Stimulated activated CD4-positive, alpha-beta T cell treated with anti-CD3 and anti-CD28 coated beads, Interleukin-2, amount 100 ng/mL, for 48 hours (primary cell): ENCODE data around the gene GPR119.
"Not testable (repeated sequence)": the region's sequence is repeated elsewhere in the genome, so short reads cannot be mapped to it uniquely, and the experiment has no call there.

ENCODE experiments used
- DNase-seq, 2 donors: peaks; one replicate each; pipeline ENCODE4 v3.0.0-alpha.2; 2020

GPR119 gene

GRCh38 chrX:130338869-130339268 is 46.6 kb downstream of the GPR119 start:
- DNase-seq = not testable (repeated sequence)

- no peak for DNase-seq
Measured at GRCh38 chrX:130336531-130336930, 48.9 kb downstream of the GPR119 start.
